WTC11 (cell line): ENCODE data around the gene METTL3. TPM values are rescaled to one million over a fixed set of nuclear protein-coding genes. Genes with fewer than 3 reads are reported as not detected.

ENCODE experiments used
- ATF1 ChIP-seq: sonication (generic); formaldehyde crosslinking; IDR thresholded peaks from 2 replicates; pipeline ENCODE4 v1.8.1; 2023; ENCODE audit warnings: mild to moderate bottlenecking, moderate library complexity, missing genetic modification reagents
- CBFB ChIP-seq: sonication (generic); formaldehyde crosslinking; IDR thresholded peaks from 2 replicates; pipeline ENCODE4 v1.8.1; 2022; ENCODE audit warnings: mild to moderate bottlenecking, low read depth, missing genetic modification reagents
- CREB1 ChIP-seq: sonication (generic); formaldehyde crosslinking; IDR thresholded peaks from 2 replicates; pipeline ENCODE4 v1.8.0; 2023; ENCODE audit warnings: mild to moderate bottlenecking, missing genetic modification reagents
- FOXP4 ChIP-seq: sonication (generic); formaldehyde crosslinking; IDR thresholded peaks from 2 replicates; pipeline ENCODE4 v1.8.0; 2022; ENCODE audit warnings: mild to moderate bottlenecking, missing genetic modification reagents
- GTF2I ChIP-seq: fragments of 250-450 bp; sonication (Bioruptor Pico); conservative IDR thresholded peaks from 2 replicates; pipeline ENCODE4 v1.4.0; 2021; ENCODE audit warnings: mild to moderate bottlenecking
- HMGA2 ChIP-seq: fragments of 250-450 bp; sonication (Bioruptor Pico); IDR thresholded peaks from 2 replicates; pipeline ENCODE4 v1.4.0; 2021; ENCODE audit warnings: mild to moderate bottlenecking, moderate library complexity
- IRF2 ChIP-seq: sonication (generic); formaldehyde crosslinking; IDR thresholded peaks from 2 replicates; pipeline ENCODE4 v1.8.0; 2022; ENCODE audit warnings: low read depth, missing genetic modification reagents, borderline replicate concordance
- JAZF1 ChIP-seq: fragments of 250-450 bp; sonication (Bioruptor Pico); IDR thresholded peaks from 2 replicates; pipeline ENCODE4 v1.9.0; 2021; ENCODE audit warnings: moderate library complexity, mild to moderate bottlenecking, inconsistent platforms
- MAX ChIP-seq: sonication (generic); formaldehyde crosslinking; IDR thresholded peaks from 2 replicates; pipeline ENCODE4 v1.8.0; 2022; ENCODE audit warnings: mild to moderate bottlenecking, missing genetic modification reagents
- MLX ChIP-seq: sonication (generic); formaldehyde crosslinking; IDR thresholded peaks from 2 replicates; pipeline ENCODE4 v1.8.1; 2023; ENCODE audit warnings: mild to moderate bottlenecking, missing genetic modification reagents, moderate library complexity
- MYBL2 ChIP-seq: sonication (generic); formaldehyde crosslinking; IDR thresholded peaks from 2 replicates; pipeline ENCODE4 v1.8.1; 2023; ENCODE audit warnings: mild to moderate bottlenecking, moderate library complexity, missing genetic modification reagents
- NFYB ChIP-seq: sonication (generic); formaldehyde crosslinking; conservative IDR thresholded peaks from 2 replicates; pipeline ENCODE4 v1.8.0; 2022; ENCODE audit warnings: low read depth, missing genetic modification reagents
- OVOL2 ChIP-seq: fragments of 250-450 bp; sonication (Bioruptor Pico); IDR thresholded peaks from 2 replicates; pipeline ENCODE4 v1.9.0; 2021; ENCODE audit warnings: mild to moderate bottlenecking, borderline replicate concordance
- RELA ChIP-seq: sonication (generic); formaldehyde crosslinking; IDR thresholded peaks from 2 replicates; pipeline ENCODE4 v1.8.1; 2022; ENCODE audit warnings: missing genetic modification reagents, mild to moderate bottlenecking, borderline replicate concordance
- RORB ChIP-seq: fragments of 250-450 bp; sonication (Bioruptor Pico); IDR thresholded peaks from 2 replicates; pipeline ENCODE4 v1.9.0; 2021; ENCODE audit warnings: mild to moderate bottlenecking
- SP1 ChIP-seq: sonication (generic); formaldehyde crosslinking; conservative IDR thresholded peaks from 2 replicates; pipeline ENCODE4 v1.8.1; 2022; ENCODE audit warnings: missing genetic modification reagents
- TP53 ChIP-seq: sonication (generic); formaldehyde crosslinking; IDR thresholded peaks from 2 replicates; pipeline ENCODE4 v1.8.1; 2023; ENCODE audit warnings: mild to moderate bottlenecking, missing genetic modification reagents
- ZNF219 ChIP-seq: sonication (generic); formaldehyde crosslinking; IDR thresholded peaks from 2 replicates; pipeline ENCODE4 v1.8.0; 2023; ENCODE audit warnings: missing genetic modification reagents, mild to moderate bottlenecking, borderline replicate concordance
- ZNF232 ChIP-seq: sonication (generic); formaldehyde crosslinking; IDR thresholded peaks from 2 replicates; pipeline ENCODE4 v1.8.0; 2022; ENCODE audit warnings: mild to moderate bottlenecking, missing genetic modification reagents
- ZNF396 ChIP-seq: fragments of 250-450 bp; sonication (Bioruptor Pico); IDR thresholded peaks from 2 replicates; pipeline ENCODE4 v1.8.0; 2021; ENCODE audit warnings: mild to moderate bottlenecking, moderate library complexity, borderline replicate concordance
- ZNF512 ChIP-seq: sonication (generic); formaldehyde crosslinking; IDR thresholded peaks from 2 replicates; pipeline ENCODE4 v1.8.1; 2022; ENCODE audit warnings: missing genetic modification reagents, borderline replicate concordance
- ZNF532 ChIP-seq: fragments of 250-450 bp; sonication (Bioruptor Pico); IDR thresholded peaks from 2 replicates; pipeline ENCODE4 v1.9.0; 2021; ENCODE audit warnings: mild to moderate bottlenecking, borderline replicate concordance
- ZNF671 ChIP-seq: fragments of 250-450 bp; sonication (Bioruptor Pico); IDR thresholded peaks from 2 replicates; pipeline ENCODE4 v1.8.0; 2021; ENCODE audit warnings: mild to moderate bottlenecking
- total RNA-seq: library from RNA; stranded (reverse); gene quantifications from 3 replicates; pipeline ENCODE4 v1.2.3, GENCODE V29; 2021
- TF ChIP-seq, protein P1 (sequence below): sonication (generic); formaldehyde crosslinking; IDR thresholded peaks from 2 replicates; pipeline ENCODE4 v1.8.0; 2022; ENCODE audit warnings: missing genetic modification reagents
- TF ChIP-seq, protein P2 (sequence below): sonication (generic); formaldehyde crosslinking; IDR thresholded peaks from 2 replicates; pipeline ENCODE4 v1.8.1; 2023; ENCODE audit warnings: mild to moderate bottlenecking, missing genetic modification reagents

METTL3 gene
- total RNA-seq, 1 experiment from 2014 or later, result 93.2 TPM

- TF ChIP-seq, protein P1, sequence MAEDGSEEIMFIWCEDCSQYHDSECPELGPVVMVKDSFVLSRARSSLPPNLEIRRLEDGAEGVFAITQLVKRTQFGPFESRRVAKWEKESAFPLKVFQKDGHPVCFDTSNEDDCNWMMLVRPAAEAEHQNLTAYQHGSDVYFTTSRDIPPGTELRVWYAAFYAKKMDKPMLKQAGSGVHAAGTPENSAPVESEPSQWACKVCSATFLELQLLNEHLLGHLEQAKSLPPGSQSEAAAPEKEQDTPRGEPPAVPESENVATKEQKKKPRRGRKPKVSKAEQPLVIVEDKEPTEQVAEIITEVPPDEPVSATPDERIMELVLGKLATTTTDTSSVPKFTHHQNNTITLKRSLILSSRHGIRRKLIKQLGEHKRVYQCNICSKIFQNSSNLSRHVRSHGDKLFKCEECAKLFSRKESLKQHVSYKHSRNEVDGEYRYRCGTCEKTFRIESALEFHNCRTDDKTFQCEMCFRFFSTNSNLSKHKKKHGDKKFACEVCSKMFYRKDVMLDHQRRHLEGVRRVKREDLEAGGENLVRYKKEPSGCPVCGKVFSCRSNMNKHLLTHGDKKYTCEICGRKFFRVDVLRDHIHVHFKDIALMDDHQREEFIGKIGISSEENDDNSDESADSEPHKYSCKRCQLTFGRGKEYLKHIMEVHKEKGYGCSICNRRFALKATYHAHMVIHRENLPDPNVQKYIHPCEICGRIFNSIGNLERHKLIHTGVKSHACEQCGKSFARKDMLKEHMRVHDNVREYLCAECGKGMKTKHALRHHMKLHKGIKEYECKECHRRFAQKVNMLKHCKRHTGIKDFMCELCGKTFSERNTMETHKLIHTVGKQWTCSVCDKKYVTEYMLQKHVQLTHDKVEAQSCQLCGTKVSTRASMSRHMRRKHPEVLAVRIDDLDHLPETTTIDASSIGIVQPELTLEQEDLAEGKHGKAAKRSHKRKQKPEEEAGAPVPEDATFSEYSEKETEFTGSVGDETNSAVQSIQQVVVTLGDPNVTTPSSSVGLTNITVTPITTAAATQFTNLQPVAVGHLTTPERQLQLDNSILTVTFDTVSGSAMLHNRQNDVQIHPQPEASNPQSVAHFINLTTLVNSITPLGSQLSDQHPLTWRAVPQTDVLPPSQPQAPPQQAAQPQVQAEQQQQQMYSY (CRISPR knock-in tag), result no peak
- TF ChIP-seq JAZF1 (CRISPR knock-in tag), result no peak
- TF ChIP-seq HMGA2 (CRISPR knock-in tag), result no peak
- no peak; the same call in 1 of the 2 replicates for TF ChIP-seq ZNF532 (CRISPR knock-in tag)
- no peak for TF ChIP-seq ZNF512 (CRISPR knock-in tag)
- no peak for TF ChIP-seq OVOL2
- no peak for TF ChIP-seq IRF2
- TF ChIP-seq MAX (CRISPR knock-in tag), result peak; percentile 89
- no peak for TF ChIP-seq ZNF671 (CRISPR knock-in tag)
- TF ChIP-seq ZNF396 (CRISPR knock-in tag), result no peak
- no peak for TF ChIP-seq MLX (CRISPR knock-in tag)
- TF ChIP-seq NFYB, result no peak
- TF ChIP-seq ZNF232 (CRISPR knock-in tag), result no peak
- TF ChIP-seq RORB, result no peak
- peak; percentile 49; the same call in 1 of the 2 replicates for TF ChIP-seq SP1 (CRISPR knock-in tag)
- no peak for TF ChIP-seq FOXP4 (CRISPR knock-in tag)
- TF ChIP-seq MYBL2 (CRISPR knock-in tag), result no peak
- 0 out of 2 replicates have a peak, but pooled peaks have one; percentile 87 for TF ChIP-seq TP53 (CRISPR knock-in tag)
- TF ChIP-seq GTF2I (CRISPR knock-in tag), result no peak
- 0 out of 2 replicates have a peak, but pooled peaks have one; percentile 36 for TF ChIP-seq CBFB (CRISPR knock-in tag)
- TF ChIP-seq, protein P2, sequence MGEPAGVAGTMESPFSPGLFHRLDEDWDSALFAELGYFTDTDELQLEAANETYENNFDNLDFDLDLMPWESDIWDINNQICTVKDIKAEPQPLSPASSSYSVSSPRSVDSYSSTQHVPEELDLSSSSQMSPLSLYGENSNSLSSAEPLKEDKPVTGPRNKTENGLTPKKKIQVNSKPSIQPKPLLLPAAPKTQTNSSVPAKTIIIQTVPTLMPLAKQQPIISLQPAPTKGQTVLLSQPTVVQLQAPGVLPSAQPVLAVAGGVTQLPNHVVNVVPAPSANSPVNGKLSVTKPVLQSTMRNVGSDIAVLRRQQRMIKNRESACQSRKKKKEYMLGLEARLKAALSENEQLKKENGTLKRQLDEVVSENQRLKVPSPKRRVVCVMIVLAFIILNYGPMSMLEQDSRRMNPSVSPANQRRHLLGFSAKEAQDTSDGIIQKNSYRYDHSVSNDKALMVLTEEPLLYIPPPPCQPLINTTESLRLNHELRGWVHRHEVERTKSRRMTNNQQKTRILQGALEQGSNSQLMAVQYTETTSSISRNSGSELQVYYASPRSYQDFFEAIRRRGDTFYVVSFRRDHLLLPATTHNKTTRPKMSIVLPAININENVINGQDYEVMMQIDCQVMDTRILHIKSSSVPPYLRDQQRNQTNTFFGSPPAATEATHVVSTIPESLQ (CRISPR knock-in tag), result no peak
- no peak for TF ChIP-seq RELA (CRISPR knock-in tag)
- no peak for TF ChIP-seq ZNF219
- TF ChIP-seq CREB1 (CRISPR knock-in tag), result no peak
- no peak for TF ChIP-seq ATF1 (CRISPR knock-in tag)
Measured at GRCh38 chr14:21510735-21511657, at the start of gene METTL3 (continued).
